H1 (cell line): ENCODE results near the gene OR51Q1. TPM values are rescaled to one million over a fixed set of nuclear protein-coding genes. Genes with fewer than 3 reads are reported as not detected.

Experiments used
- CTCF ChIA-PET: fragments of 300-600 bp; sonication (Branson Sonifier 250); formaldehyde crosslinking; loops from one replicate; lab custom pipeline; 2021; ENCODE audit not compliant: partially characterized antibody; lab: Charles Lee
- POLR2A ChIA-PET: fragments of 300-600 bp; sonication (Branson Sonifier 250); formaldehyde crosslinking; loops from one replicate; lab custom pipeline; 2021; ENCODE audit warnings: inconsistent platforms; ENCODE audit not compliant: partially characterized antibody; lab: Charles Lee
- DNase-seq, 2 experiments: peaks; one replicate each; pipeline versions ENCODE4 v3.0.0 to v3.0.0-alpha.2; 2010 to 2022; ENCODE audit warnings: low spot score in 2 of 2, low read depth in 1 of 2, mixed read lengths in 1 of 2
- FAIRE-seq: peaks from 2 replicates; lab custom pipeline; 2011; peaks lifted over from hg19 to GRCh38; lab: Jason Lieb, UNC
- H2AFZ ChIP-seq: 2 replicates; pipeline ENCODE4 v1.8.1; 2012; ENCODE audit warnings: low read length, inconsistent platforms
- H2AK5ac ChIP-seq: 2 replicates; pipeline ENCODE4 v1.6.1; 2013; ENCODE audit warnings: low read depth, low read length
- H2BK120ac ChIP-seq: replicated peaks from 2 replicates; pipeline ENCODE3; 2013; ENCODE audit warnings: low read depth, low read length, inconsistent platforms
- H2BK12ac ChIP-seq: 2 replicates; pipeline ENCODE4 v1.6.1; 2013; ENCODE audit warnings: low read depth, low read length
- H2BK15ac ChIP-seq: 2 replicates; pipeline ENCODE4 v1.6.1; 2013; ENCODE audit warnings: low read length
- H2BK20ac ChIP-seq: 2 replicates; pipeline ENCODE4 v1.6.1; 2013; ENCODE audit warnings: low read length
- H2BK5ac ChIP-seq: 2 replicates; pipeline ENCODE4 v1.6.1; 2013; ENCODE audit warnings: low read depth, low read length
- H3K14ac ChIP-seq: 2 replicates; pipeline ENCODE4 v1.6.1; 2013; ENCODE audit warnings: inconsistent platforms; ENCODE audit not compliant: insufficient read length
- H3K18ac ChIP-seq: 2 replicates; pipeline ENCODE4 v1.6.1; 2013; ENCODE audit warnings: low read length; ENCODE audit errors: extremely low read depth
- H3K23ac ChIP-seq: 2 replicates; pipeline ENCODE4 v1.6.1; 2013; ENCODE audit warnings: inconsistent platforms; ENCODE audit not compliant: insufficient read length
- H3K23me2 ChIP-seq: 2 replicates; pipeline ENCODE4 v1.6.1; 2013; ENCODE audit warnings: low read depth, low read length
- H3K27ac ChIP-seq: 2 replicates; pipeline ENCODE4 v1.6.1; 2011; ENCODE audit warnings: low read depth, low read length, inconsistent platforms
- H3K27me3 ChIP-seq, 4 experiments: replicated peaks in 1 of 4; 1 replicate in 1 of 4; 2 replicates in 3 of 4; pipeline versions ENCODE4 v1.6.1 to v1.8.1; 2011 to 2013; ENCODE audit warnings: low read length in 3 of 4, mild to moderate bottlenecking in 3 of 4, inconsistent platforms in 2 of 4, mixed read lengths in 2 of 4, moderate library complexity in 1 of 4; ENCODE audit not compliant: control insufficient read depth in 3 of 4, insufficient read depth in 3 of 4; ENCODE audit errors: extremely low read depth in 1 of 4
- H3K36me3 ChIP-seq, 4 experiments: 2 replicates each; pipeline versions ENCODE4 v1.6.1 to v1.8.1; 2011 to 2013; ENCODE audit warnings: mild to moderate bottlenecking in 4 of 4, low read length in 3 of 4, moderate library complexity in 2 of 4, control low read depth in 1 of 4, inconsistent platforms in 1 of 4; ENCODE audit not compliant: insufficient read depth in 4 of 4, control insufficient read depth in 2 of 4
- H3K4ac ChIP-seq: replicated peaks from 2 replicates; pipeline ENCODE3; 2013; ENCODE audit warnings: low read length, low read depth, mixed read lengths, inconsistent platforms; ENCODE audit not compliant: insufficient read length
- H3K4me1 ChIP-seq, 4 experiments: replicated peaks in 1 of 4; 1 replicate in 1 of 4; 2 replicates in 3 of 4; pipeline versions ENCODE4 v1.6.1 to v1.8.1; 2011 to 2013; ENCODE audit warnings: low read length in 3 of 4, inconsistent platforms in 2 of 4, mixed read lengths in 1 of 4; ENCODE audit not compliant: insufficient read depth in 4 of 4, control insufficient read depth in 3 of 4
- H3K4me2 ChIP-seq, 2 experiments: 2 replicates each; pipeline versions ENCODE4 v1.6.1 to v1.8.1; 2011 to 2013; ENCODE audit warnings: low read depth in 2 of 2, low read length in 2 of 2, control low read depth in 1 of 2, inconsistent platforms in 1 of 2, mild to moderate bottlenecking in 1 of 2; ENCODE audit not compliant: insufficient read depth in 1 of 2
- H3K4me3 ChIP-seq, 4 experiments: fragments of 200-600, 300-600 bp in 1 of 4; sonication (generic), shearing (Covaris generic), sonication (Bioruptor Twin) in 1 of 4; 2 replicates each; pipeline versions ENCODE4 v1.5.1 to v1.8.1; 2011 to 2016; ENCODE audit warnings: low read length in 4 of 4, low read depth in 3 of 4, control low read depth in 2 of 4, inconsistent platforms in 2 of 4, mild to moderate bottlenecking in 2 of 4, mixed read lengths in 1 of 4, moderate library complexity in 1 of 4; ENCODE audit not compliant: insufficient read depth in 2 of 4; ENCODE audit errors: extremely low read depth in 1 of 4
- H3K56ac ChIP-seq: replicated peaks from 2 replicates; pipeline ENCODE3; 2013; ENCODE audit warnings: low read depth, mild to moderate bottlenecking, mixed read lengths, low read length, inconsistent platforms; ENCODE audit not compliant: insufficient read length
- H3K79me1 ChIP-seq: 2 replicates; pipeline ENCODE4 v1.6.1; 2013; ENCODE audit warnings: low read depth, low read length, control low read depth
- H3K79me2 ChIP-seq, 2 experiments: 2 replicates each; pipeline versions ENCODE4 v1.6.1 to v1.8.1; 2012 to 2013; ENCODE audit warnings: low read length in 2 of 2, mild to moderate bottlenecking in 2 of 2, inconsistent platforms in 1 of 2; ENCODE audit not compliant: insufficient read depth in 2 of 2, control insufficient read depth in 1 of 2
- H3K9ac ChIP-seq, 4 experiments: replicated peaks in 1 of 4; 1 replicate in 1 of 4; 2 replicates in 3 of 4; pipeline versions ENCODE4 v1.6.1 to v1.8.1; 2011 to 2013; ENCODE audit warnings: low read depth in 3 of 4, low read length in 3 of 4, control low read depth in 2 of 4, mild to moderate bottlenecking in 2 of 4, moderate library complexity in 2 of 4, inconsistent platforms in 1 of 4; ENCODE audit errors: extremely low read depth in 1 of 4
- H3K9me3 ChIP-seq, 2 experiments: 2 replicates each; pipeline versions ENCODE4 v1.6.1 to v1.8.1; 2012 to 2013; ENCODE audit warnings: mild to moderate bottlenecking in 2 of 2, moderate library complexity in 2 of 2, control low read depth in 1 of 2, inconsistent platforms in 1 of 2, low read depth in 1 of 2, low read length in 1 of 2, mixed read lengths in 1 of 2; ENCODE audit not compliant: insufficient read depth in 2 of 2
- H4K20me1 ChIP-seq, 2 experiments: replicated peaks in 1 of 2; 2 replicates each; pipeline versions ENCODE3 to v1.8.1; 2011 to 2013; ENCODE audit warnings: inconsistent platforms in 2 of 2, low read length in 2 of 2, mild to moderate bottlenecking in 1 of 2; ENCODE audit not compliant: insufficient read depth in 2 of 2, control insufficient read depth in 1 of 2
- H4K5ac ChIP-seq: 2 replicates; pipeline ENCODE4 v1.6.1; 2013; ENCODE audit warnings: low read length, low read depth, mixed read lengths, inconsistent platforms; ENCODE audit not compliant: insufficient read length
- H4K8ac ChIP-seq: 2 replicates; pipeline ENCODE4 v1.8.0; 2013; ENCODE audit warnings: mild to moderate bottlenecking, moderate library complexity, low read length, inconsistent platforms; ENCODE audit not compliant: insufficient read depth; ENCODE audit errors: extremely low read depth
- H4K91ac ChIP-seq: replicated peaks from 2 replicates; pipeline ENCODE3; 2013; ENCODE audit warnings: low read length, mixed read lengths, inconsistent platforms; ENCODE audit not compliant: insufficient read length
- CBX5 ChIP-seq: fragments of 300-800, 300-1000 bp; sonication (generic); IDR thresholded peaks from 2 replicates; pipeline ENCODE4 v1.7.1; 2016; ENCODE audit warnings: antibody characterized with exemption, low read length, low read depth
- POLR2AphosphoS5 ChIP-seq: IDR thresholded peaks from 2 replicates; pipeline ENCODE4 v1.6.1; 2011; ENCODE audit warnings: low read depth, low read length
- RAD21 ChIP-seq, 2 experiments: IDR thresholded peaks in 1 of 2; conservative IDR thresholded peaks in 1 of 2; 2 replicates each; pipeline ENCODE4 v1.6.1; 2011; ENCODE audit warnings: low read depth in 2 of 2, low read length in 2 of 2, improper control_type of control experiment in 1 of 2, inconsistent platforms in 1 of 2, mild to moderate bottlenecking in 1 of 2, moderate library complexity in 1 of 2
- WGBS, 2 experiments: shearing (Covaris generic) in 1 of 2; methylation state at CpG; one replicate each; pipeline versions ENCODE4 v1.1.6 to v1.1.7; 2013 to 2015; ENCODE audit warnings: low lambda C conversion rate in 2 of 2, mixed read lengths in 2 of 2, inconsistent platforms in 1 of 2, low coverage in 1 of 2, missing lambda C conversion rate in 1 of 2; ENCODE audit not compliant: insufficient replicate concordance in 2 of 2, insufficient coverage in 1 of 2, insufficient read length in 1 of 2; ENCODE audit errors: extremely low coverage in 1 of 2, missing lambda C conversion rate in 1 of 2; 5-methylcytosine and 5-hydroxymethylcytosine counted together
- polyA plus RNA-seq, 7 experiments: library from polyadenylated mRNA; depleted of rRNA in 3 of 7; stranded (reverse) in 5 of 7; unstranded in 2 of 7; fragments of >200 nt in 5 of 7; fragments of 200-250 nt in 2 of 7; gene quantifications; 1 replicate in 5 of 7; 2 replicates in 1 of 7; 4 replicates in 1 of 7; pipeline versions ENCODE4 v1.2.1 to v1.2.3, GENCODE V29; 2011 to 2013; ENCODE audit warnings: missing spikeins in 2 of 7, mixed read lengths in 2 of 7
- total RNA-seq: library from RNA; stranded (reverse); fragmentation: NEBNext Ultra II Directional; extraction: Animal tissue kit (Norgen Biotek cat#: 25700); gene quantifications from 2 replicates; pipeline ENCODE4 v1.2.1, GENCODE V29; 2021
- TF ChIP-seq, protein P1 (sequence below), 3 experiments: IDR thresholded peaks; 1 replicate in 2 of 3; 2 replicates in 1 of 3; pipeline versions ENCODE4 v1.5.1 to v1.6.1; 2011; ENCODE audit warnings: low read length in 3 of 3, mild to moderate bottlenecking in 3 of 3, inconsistent platforms in 2 of 3, low read depth in 1 of 3, moderate library complexity in 1 of 3; ENCODE audit not compliant: insufficient read depth in 1 of 3; ENCODE audit errors: control extremely low read depth in 1 of 3

Gene OR51Q1
- total and polyA plus RNA-seq, 2 of the 8 experiments (the other 6 are each of a cell fraction or from before 2014, with no cell fraction given): 0.08 TPM; not detected in 1

DNA sequence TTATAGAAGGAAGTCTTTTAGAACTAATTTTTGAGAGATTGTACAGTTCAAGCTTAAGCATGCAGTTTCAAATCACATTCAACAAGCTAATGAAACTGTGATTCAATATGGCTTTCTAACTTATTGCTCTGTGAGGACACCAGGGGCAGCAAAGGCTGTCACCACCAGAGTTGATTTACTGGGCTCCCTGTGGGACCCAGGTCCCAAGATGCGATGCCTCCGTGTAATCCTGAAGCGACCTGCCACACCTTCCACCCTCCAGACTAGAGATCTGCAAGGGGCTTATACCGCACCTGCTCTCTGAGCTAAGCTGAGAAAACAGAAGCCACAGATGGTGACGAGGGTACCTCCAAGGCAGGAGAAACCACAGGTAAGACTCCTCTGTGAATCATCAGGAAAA is 918 bp upstream of the OR51Q1 start:
- no peak overlapping the region for H4K91ac ChIP-seq
- no peak for FAIRE-seq
- H2BK15ac ChIP-seq: no peak overlapping the region
- no peak overlapping the region for H4K5ac ChIP-seq
- H3K4me3 ChIP-seq: no peak overlapping the region
- H2BK120ac ChIP-seq: no peak overlapping the region
- no peaks in the 10 kb centered on the region for H3K9me3 ChIP-seq
- H4K20me1 ChIP-seq: no peaks in the 10 kb centered on the region
- H3K27me3 ChIP-seq: no peaks in the 10 kb centered on the region
- H2BK5ac ChIP-seq: no peak overlapping the region
- no peak overlapping the region for H3K56ac ChIP-seq
- no peak overlapping the region for H3K18ac ChIP-seq
- H3K27ac ChIP-seq: no peak overlapping the region
- H3K4me1 ChIP-seq: no peaks in the 10 kb centered on the region
- H3K14ac ChIP-seq: no peak overlapping the region
- no peak overlapping the region for H4K8ac ChIP-seq
- POLR2A ChIA-PET: no interaction called here
- DNase-seq: no peak
- no peak overlapping the region for H2AK5ac ChIP-seq
- CTCF ChIA-PET: interaction anchor here (0.8 to 1.0 kb wide), 2 partner anchors 13 to 30 kb away, joined by 4 read pairs; no protein-coding TSS in a partner anchor
- WGBS, 2 experiments: 78% methylated on average over 4 of the region's 5 CpGs; no CpG with 5 or more reads in 1 of the 2 experiments
- H2BK20ac ChIP-seq: no peak overlapping the region
- H2BK12ac ChIP-seq: no peak overlapping the region
- no peaks in the 10 kb centered on the region for H3K36me3 ChIP-seq
- no peaks in the 10 kb centered on the region for H3K23me2 ChIP-seq
- TF ChIP-seq RAD21 (IDR thresholded peaks at IDR 0.05 in 1 of 2, conservative IDR thresholded peaks at IDR 0.05 in 1 of 2; ENCODE audit: low read depth in 2 of 2, low read length in 2 of 2) (peak; percentile 30 to 36), CBX5 (no peak), POLR2AphosphoS5 (no peak)
- TF ChIP-seq, protein P1, sequence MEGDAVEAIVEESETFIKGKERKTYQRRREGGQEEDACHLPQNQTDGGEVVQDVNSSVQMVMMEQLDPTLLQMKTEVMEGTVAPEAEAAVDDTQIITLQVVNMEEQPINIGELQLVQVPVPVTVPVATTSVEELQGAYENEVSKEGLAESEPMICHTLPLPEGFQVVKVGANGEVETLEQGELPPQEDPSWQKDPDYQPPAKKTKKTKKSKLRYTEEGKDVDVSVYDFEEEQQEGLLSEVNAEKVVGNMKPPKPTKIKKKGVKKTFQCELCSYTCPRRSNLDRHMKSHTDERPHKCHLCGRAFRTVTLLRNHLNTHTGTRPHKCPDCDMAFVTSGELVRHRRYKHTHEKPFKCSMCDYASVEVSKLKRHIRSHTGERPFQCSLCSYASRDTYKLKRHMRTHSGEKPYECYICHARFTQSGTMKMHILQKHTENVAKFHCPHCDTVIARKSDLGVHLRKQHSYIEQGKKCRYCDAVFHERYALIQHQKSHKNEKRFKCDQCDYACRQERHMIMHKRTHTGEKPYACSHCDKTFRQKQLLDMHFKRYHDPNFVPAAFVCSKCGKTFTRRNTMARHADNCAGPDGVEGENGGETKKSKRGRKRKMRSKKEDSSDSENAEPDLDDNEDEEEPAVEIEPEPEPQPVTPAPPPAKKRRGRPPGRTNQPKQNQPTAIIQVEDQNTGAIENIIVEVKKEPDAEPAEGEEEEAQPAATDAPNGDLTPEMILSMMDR (IDR thresholded peaks at IDR 0.05; ENCODE audit: control extremely low read depth in 1 of 3, insufficient read depth in 1 of 3, low read depth in 1 of 3, low read length in 3 of 3): peak; percentile 2 to 36 (median 20); a peak in 3 of 4 replicates
- TF ChIP-seq, all 59 proteins: peak for 2
- no peak overlapping the region for H3K23ac ChIP-seq
- no peak overlapping the region for H3K4me2 ChIP-seq
- H2AFZ ChIP-seq: peak overlapping the region; percentile 90
- H3K79me2 ChIP-seq: no peaks in the 10 kb centered on the region
- no peaks in the 10 kb centered on the region for H3K79me1 ChIP-seq
- H3K9ac ChIP-seq: no peak overlapping the region
- H3K4ac ChIP-seq: no peak overlapping the region
